Activated naive CD8-positive, alpha-beta T cell treated with anti-CD3 and anti-CD28 coated beads, Interleukin-2, amount 50 U/mL, for 24 hours (primary cell): ENCODE results near the gene RALGPS2.
"Not testable (repeated sequence)": the region's sequence is repeated elsewhere in the genome, so short reads cannot be mapped to it uniquely, and the experiment has no call there.

Experiments
- ATAC-seq: fragments of 150-1000 bp; cut with Tn5 transposase; one replicate; pipeline ENCODE4 v1.10.0; 2021
- DNase-seq: peaks from one replicate; pipeline ENCODE4 v3.0.0; 2021
- H3K27ac Mint-ChIP-seq: one replicate; pipeline ENCODE4 v1.8.0; 2021; ENCODE audit warnings: mild to moderate bottlenecking, mixed read lengths
- H3K27me3 Mint-ChIP-seq: one replicate; pipeline ENCODE4 v1.8.0; 2021; ENCODE audit warnings: mixed read lengths
- H3K36me3 Mint-ChIP-seq: one replicate; pipeline ENCODE4 v1.8.0; 2021; ENCODE audit warnings: low read depth, mixed read lengths
- H3K4me1 Mint-ChIP-seq: one replicate; pipeline ENCODE4 v1.8.0; 2021; ENCODE audit warnings: mixed read lengths
- H3K4me3 Mint-ChIP-seq: one replicate; pipeline ENCODE4 v1.8.0; 2021; ENCODE audit warnings: mild to moderate bottlenecking, moderate library complexity, mixed read lengths
- H3K9me3 Mint-ChIP-seq: one replicate; pipeline ENCODE4 v1.8.0; 2021; ENCODE audit warnings: mixed read lengths

Gene RALGPS2

GRCh38 chr1:178739285-178740045 lies 14.4 kb downstream of the RALGPS2 start:
- H3K4me1 Mint-ChIP-seq: no peaks in the 10 kb centered on the region
- H3K9me3 Mint-ChIP-seq: peaks cover 14% of the 10 kb centered on the region
- no peak for ATAC-seq
- DNase-seq: no peak
- H3K4me3 Mint-ChIP-seq: no peak overlapping the region
- peaks cover 23% of the 10 kb centered on the region for H3K36me3 Mint-ChIP-seq
- no peaks in the 10 kb centered on the region for H3K27me3 Mint-ChIP-seq
- H3K27ac Mint-ChIP-seq: no peak overlapping the region

DNA sequence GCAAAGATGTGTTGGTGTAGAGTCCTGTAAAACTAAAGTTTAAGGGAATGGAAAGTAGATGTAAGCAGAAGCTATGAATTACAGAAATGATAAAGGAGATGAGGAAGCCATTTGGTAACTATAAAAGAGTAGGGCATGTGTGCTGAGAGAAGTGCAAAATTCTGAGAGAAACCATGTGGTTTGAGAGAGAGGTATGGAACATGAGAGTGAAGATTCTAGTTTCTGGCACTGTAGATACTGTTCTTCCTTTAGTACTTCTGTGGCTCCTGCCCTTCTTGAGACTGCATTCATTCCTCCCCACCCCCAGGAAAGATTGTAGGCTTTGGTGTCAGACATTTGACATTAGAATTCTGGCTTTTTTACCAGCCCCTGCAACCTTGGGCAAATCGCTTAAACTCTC lies 15.4 kb downstream of the RALGPS2 start:
- peaks cover 14% of the 10 kb centered on the region for H3K9me3 Mint-ChIP-seq
- no peaks in the 10 kb centered on the region for H3K27me3 Mint-ChIP-seq
- no peak overlapping the region for H3K4me3 Mint-ChIP-seq
- DNase-seq (no peak), ATAC-seq (no peak)
- H3K27ac Mint-ChIP-seq: no peak overlapping the region
- H3K36me3 Mint-ChIP-seq: peaks cover 21% of the 10 kb centered on the region
- H3K4me1 Mint-ChIP-seq: no peaks in the 10 kb centered on the region

DNA sequence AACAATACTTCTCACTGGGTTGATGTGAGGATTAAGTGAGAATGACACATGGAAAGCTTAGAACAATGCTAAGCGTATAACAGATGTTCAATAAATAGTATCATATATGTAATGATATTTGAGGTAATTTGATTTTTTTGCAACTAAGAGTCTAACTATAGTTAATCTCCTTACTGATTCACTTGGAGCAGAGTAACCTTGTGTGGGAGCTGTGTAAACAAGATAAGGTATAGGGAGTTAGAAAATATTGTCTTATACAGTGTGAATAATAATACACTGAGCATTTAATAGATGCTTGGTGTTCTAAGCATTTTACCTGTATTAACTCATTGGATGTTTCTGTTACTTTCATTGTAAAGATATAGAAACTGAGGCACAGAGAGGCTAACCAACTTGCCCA lies 15.9 kb downstream of the RALGPS2 start:
- Mint-ChIP-seq H3K4me3 (no peak overlapping the region), H3K36me3 (peaks cover 21% of the 10 kb centered on the region), H3K27ac (no peak overlapping the region), H3K4me1 (no peaks in the 10 kb centered on the region), H3K27me3 (no peaks in the 10 kb centered on the region), H3K9me3 (peaks cover 14% of the 10 kb centered on the region)
- no peak for DNase-seq
- no peak for ATAC-seq

DNA sequence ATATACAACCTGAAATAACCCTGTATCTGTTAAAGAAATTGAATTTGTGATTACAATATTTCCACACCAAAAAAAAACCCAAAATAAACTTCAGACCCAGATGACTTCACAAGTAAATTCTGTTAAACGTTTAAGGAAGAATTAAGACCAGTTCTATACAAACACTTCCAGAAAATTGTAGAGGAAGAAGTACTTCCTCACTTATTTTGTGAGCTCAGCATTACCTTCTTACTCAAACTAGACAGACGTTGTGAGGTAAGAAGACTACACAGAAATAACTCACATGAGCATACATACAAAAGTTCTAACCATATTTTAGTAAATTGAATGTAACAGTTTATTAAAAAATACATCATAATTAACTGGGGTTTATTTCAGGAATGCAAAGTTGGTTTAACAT lies 18.8 kb downstream of the RALGPS2 start:
- H3K4me1 Mint-ChIP-seq: no peaks in the 10 kb centered on the region
- H3K27me3 Mint-ChIP-seq: no peaks in the 10 kb centered on the region
- H3K36me3 Mint-ChIP-seq: peaks cover 21% of the 10 kb centered on the region

DNA sequence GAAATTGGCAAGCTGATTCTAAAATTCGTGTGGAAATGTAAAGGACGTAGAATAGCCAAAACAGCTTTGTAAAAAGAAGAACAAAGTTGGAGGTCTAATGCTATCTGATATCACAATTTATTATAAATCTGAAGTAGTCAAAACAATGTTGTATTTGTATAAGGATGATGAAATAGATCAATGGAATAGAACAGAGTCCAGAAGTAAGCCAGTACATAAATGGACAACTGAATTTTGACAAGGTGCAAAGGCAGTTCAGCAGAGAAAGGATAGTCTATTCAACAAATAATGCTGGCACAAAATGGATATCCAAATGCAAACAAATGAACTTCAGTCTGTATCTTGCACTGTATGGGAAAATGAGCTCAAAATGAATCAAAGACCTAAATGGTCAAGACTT lies 20.2 kb downstream of the RALGPS2 start:
- Mint-ChIP-seq H3K27ac (no peak overlapping the region), H3K4me1 (no peaks in the 10 kb centered on the region), H3K9me3 (peaks cover 14% of the 10 kb centered on the region), H3K36me3 (peaks cover 21% of the 10 kb centered on the region), H3K27me3 (no peaks in the 10 kb centered on the region), H3K4me3 (no peak overlapping the region)
- DNase-seq: no peak
- no peak for ATAC-seq

More for the DNA sequence above, 18.8 kb downstream of the RALGPS2 start:
- ATAC-seq: no peak
- DNase-seq: no peak
- no peak overlapping the region for H3K27ac Mint-ChIP-seq
- no peak overlapping the region for H3K4me3 Mint-ChIP-seq
- peaks cover 14% of the 10 kb centered on the region for H3K9me3 Mint-ChIP-seq

- Mint-ChIP-seq H3K4me3 (no peak overlapping the region), H3K27me3 (no peaks in the 10 kb centered on the region), H3K27ac (no peak overlapping the region), H3K4me1 (no peaks in the 10 kb centered on the region), H3K36me3 (peaks cover 19% of the 10 kb centered on the region), H3K9me3 (peaks cover 14% of the 10 kb centered on the region)
- DNase-seq: no peak
- ATAC-seq: no peak
These were observed 21.3 kb downstream of the RALGPS2 start for GRCh38 chr1:178746345-178746744.

DNA sequence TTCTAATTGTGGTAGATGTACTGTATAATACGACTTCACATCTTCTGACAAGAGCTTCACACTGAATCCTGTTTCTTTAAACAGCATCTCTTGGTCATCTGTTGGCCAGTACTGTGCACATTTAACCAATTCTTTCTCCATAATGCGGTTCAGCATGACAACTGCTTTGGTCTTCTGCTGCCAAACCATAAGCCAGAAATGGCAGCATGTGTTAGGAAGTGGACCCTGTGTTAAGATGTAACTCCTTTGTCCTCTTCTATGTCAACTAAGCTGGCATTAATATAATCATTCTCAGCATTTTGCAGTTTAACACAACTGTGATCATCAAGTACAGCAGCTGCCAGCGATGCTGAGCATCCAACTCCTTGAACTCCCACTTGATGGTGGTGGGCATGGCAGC lies 22.3 kb downstream of the RALGPS2 start:
- not testable (repeated sequence) for ATAC-seq, DNase-seq, H3K27me3 Mint-ChIP-seq, H3K36me3 Mint-ChIP-seq, H3K4me3 Mint-ChIP-seq, H3K27ac Mint-ChIP-seq, H3K4me1 Mint-ChIP-seq
- peaks cover 14% of the 10 kb centered on the region for H3K9me3 Mint-ChIP-seq

DNA sequence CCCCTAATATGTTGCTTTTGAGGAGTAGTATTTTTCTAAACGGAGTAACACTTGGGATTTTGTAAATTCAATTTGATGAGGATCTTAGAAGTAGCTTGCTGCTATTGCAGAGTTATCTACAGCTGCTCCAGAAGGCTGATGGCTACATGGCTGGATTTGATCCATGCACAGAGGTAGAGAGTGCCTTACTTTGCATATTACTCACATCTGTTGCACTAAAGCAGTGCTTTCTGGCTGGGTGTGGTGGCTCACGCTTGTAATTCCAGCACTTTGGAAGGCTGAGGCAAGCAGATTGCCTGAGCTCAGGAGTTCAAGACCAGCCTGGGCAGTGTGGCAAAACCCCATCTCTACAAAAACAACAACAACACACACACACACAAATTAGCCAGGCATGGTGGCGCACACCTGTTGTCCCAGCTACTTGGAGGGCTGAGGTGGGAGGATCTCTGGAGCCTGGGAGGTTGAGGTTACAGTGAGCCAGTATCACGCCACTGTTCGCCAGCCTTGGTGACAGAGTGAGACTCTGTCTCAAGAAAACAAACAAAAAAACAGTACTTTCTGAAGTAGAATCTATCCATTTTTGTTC lies 24.6 kb downstream of the RALGPS2 start:
- DNase-seq (no peak), ATAC-seq (no peak)
- H3K36me3 Mint-ChIP-seq: peaks cover 2% of the 10 kb centered on the region
- no peak overlapping the region for H3K4me3 Mint-ChIP-seq
- no peaks in the 10 kb centered on the region for H3K27me3 Mint-ChIP-seq
- H3K9me3 Mint-ChIP-seq: no peaks in the 10 kb centered on the region
- no peaks in the 10 kb centered on the region for H3K4me1 Mint-ChIP-seq
- no peak overlapping the region for H3K27ac Mint-ChIP-seq

DNA sequence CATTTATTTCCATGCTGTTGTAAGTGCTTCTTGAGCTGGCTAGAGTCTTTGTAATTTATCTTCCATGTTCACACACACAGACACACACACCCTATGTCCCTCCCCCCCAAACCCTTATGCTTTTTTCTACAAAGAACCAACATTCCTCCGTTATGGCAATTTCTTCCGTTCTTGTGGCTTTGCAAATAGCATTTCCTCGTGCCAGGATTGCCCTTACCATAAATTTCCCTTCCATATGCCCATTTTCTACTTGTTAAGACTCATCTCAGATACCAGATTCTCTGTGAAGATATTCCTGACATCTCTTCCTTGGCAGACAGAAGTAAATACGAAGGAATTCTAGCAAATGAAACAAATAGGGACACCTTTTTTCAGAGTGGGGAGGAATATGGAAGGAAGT lies 26.0 kb downstream of the RALGPS2 start:
- ATAC-seq (no peak), DNase-seq (no peak)
- H3K4me3 Mint-ChIP-seq: no peak overlapping the region
- H3K27me3 Mint-ChIP-seq: no peaks in the 10 kb centered on the region
- no peaks in the 10 kb centered on the region for H3K4me1 Mint-ChIP-seq
- peaks cover 8% of the 10 kb centered on the region for H3K9me3 Mint-ChIP-seq
- H3K36me3 Mint-ChIP-seq: peaks cover 13% of the 10 kb centered on the region
- H3K27ac Mint-ChIP-seq: no peak overlapping the region

GRCh38 chr1:178752891-178753290 lies 27.8 kb downstream of the RALGPS2 start:
- Mint-ChIP-seq H3K36me3 (peaks cover 18% of the 10 kb centered on the region), H3K27ac (no peak overlapping the region), H3K4me1 (no peaks in the 10 kb centered on the region), H3K9me3 (peaks cover 21% of the 10 kb centered on the region), H3K27me3 (no peaks in the 10 kb centered on the region), H3K4me3 (no peak overlapping the region)
- DNase-seq (no peak), ATAC-seq (no peak)

DNA sequence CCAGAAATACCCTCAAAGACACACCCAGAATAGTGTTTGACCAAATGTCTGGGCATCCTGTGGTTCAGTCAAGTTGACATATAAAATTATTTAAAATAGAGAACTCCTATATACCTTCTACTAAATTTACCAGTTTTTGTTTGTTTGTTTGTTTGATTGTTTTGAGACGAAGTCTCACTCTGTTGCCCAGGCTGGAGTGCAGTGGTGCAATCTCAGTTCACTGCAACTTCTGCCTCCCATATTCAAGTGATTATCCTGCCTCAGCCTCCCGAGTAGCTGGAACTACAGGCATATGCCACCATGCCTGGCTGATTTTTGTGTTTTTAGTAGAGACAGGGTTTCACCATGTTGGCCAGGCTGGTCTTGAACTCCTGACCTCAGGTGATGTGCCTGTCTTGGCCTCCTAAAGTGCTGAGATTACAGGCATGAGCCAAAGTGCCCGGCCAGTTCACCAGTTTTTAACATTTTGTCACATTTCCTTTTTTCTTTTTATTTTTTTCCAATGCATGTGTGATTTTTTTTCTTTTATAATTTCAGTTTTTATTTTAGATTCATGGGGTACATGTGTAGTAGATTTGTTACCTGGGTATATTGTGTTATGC lies 29.7 kb downstream of the RALGPS2 start:
- DNase-seq, H3K4me3 Mint-ChIP-seq, ATAC-seq, H3K4me1 Mint-ChIP-seq, H3K27ac Mint-ChIP-seq, H3K27me3 Mint-ChIP-seq: not testable (repeated sequence)
- Mint-ChIP-seq H3K36me3 (peaks cover 23% of the 10 kb centered on the region), H3K9me3 (peaks cover 24% of the 10 kb centered on the region)

- H3K4me3 Mint-ChIP-seq: no peak overlapping the region
- H3K4me1 Mint-ChIP-seq: peaks cover 5% of the 10 kb centered on the region
- H3K36me3 Mint-ChIP-seq: peaks cover 31% of the 10 kb centered on the region
- H3K9me3 Mint-ChIP-seq: peaks cover 27% of the 10 kb centered on the region
- ATAC-seq: peak; percentile 33
- H3K27me3 Mint-ChIP-seq: no peaks in the 10 kb centered on the region
- no peak for DNase-seq
- H3K27ac Mint-ChIP-seq: no peak overlapping the region
These were observed 43.4 kb downstream of the RALGPS2 start for GRCh38 chr1:178768423-178768822.

GRCh38 chr1:178772952-178773351 lies 47.9 kb downstream of the RALGPS2 start:
- Mint-ChIP-seq H3K27ac (no peak overlapping the region), H3K36me3 (peaks cover 6% of the 10 kb centered on the region), H3K27me3 (no peaks in the 10 kb centered on the region), H3K4me1 (peaks cover 1% of the 10 kb centered on the region), H3K9me3 (peaks cover 4% of the 10 kb centered on the region), H3K4me3 (no peak overlapping the region)
- DNase-seq (no peak), ATAC-seq (no peak)

- H3K27ac Mint-ChIP-seq: no peak overlapping the region
- H3K4me3 Mint-ChIP-seq: no peak overlapping the region
- no peaks in the 10 kb centered on the region for H3K4me1 Mint-ChIP-seq
- ATAC-seq: no peak
- H3K9me3 Mint-ChIP-seq: no peaks in the 10 kb centered on the region
- DNase-seq: no peak
- H3K27me3 Mint-ChIP-seq: no peaks in the 10 kb centered on the region
- peaks cover 4% of the 10 kb centered on the region for H3K36me3 Mint-ChIP-seq
These were observed 49.2 kb downstream of the RALGPS2 start for GRCh38 chr1:178774263-178774662.

- peaks cover 9% of the 10 kb centered on the region for H3K36me3 Mint-ChIP-seq
- no peak for DNase-seq
- no peak overlapping the region for H3K27ac Mint-ChIP-seq
- ATAC-seq: no peak
- no peaks in the 10 kb centered on the region for H3K9me3 Mint-ChIP-seq
- no peaks in the 10 kb centered on the region for H3K4me1 Mint-ChIP-seq
- no peaks in the 10 kb centered on the region for H3K27me3 Mint-ChIP-seq
- no peak overlapping the region for H3K4me3 Mint-ChIP-seq
These were observed 51.5 kb downstream of the RALGPS2 start for GRCh38 chr1:178776553-178776952.
